GM19452 (cell line): ENCODE measurements around the gene RIC8B.

Experiments used
- ATAC-seq: cut with Tn5 transposase; IDR thresholded peaks from one replicate; pipeline ENCODE4 v1.9.1; 2021; ENCODE audit not compliant: unreplicated experiment

RIC8B gene

DNA sequence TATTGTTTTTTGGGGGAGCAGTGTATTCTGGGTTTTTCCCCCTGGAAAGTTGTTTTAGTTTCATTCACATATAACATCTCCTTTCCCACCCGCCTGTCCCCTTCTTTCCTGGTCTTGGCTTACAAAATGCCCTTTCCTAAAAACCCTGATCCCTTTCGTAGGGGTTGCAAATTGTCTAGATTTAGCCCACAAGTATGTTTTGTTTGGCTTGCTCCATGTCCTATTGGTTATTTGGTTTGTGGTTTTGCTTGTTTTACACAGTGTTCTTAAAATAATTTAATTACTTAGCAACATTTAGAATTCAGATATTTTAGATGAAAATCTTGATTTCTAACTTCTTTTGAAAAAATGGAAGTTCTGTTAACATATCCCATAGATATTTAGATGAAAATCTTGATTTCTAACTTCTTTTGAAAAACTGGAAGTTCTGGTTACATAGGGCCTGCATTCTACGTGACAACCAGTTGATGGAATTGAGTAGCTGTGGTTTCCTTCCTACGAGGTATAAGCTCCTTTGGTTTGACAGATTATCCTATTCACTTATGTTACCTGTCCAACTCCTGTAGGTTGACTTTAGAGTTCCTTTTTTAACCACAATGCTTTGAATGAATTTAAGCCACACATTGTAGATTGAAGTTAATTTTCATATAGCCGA is 92.1 kb downstream of the RIC8B start:
- ATAC-seq, result no peak

DNA sequence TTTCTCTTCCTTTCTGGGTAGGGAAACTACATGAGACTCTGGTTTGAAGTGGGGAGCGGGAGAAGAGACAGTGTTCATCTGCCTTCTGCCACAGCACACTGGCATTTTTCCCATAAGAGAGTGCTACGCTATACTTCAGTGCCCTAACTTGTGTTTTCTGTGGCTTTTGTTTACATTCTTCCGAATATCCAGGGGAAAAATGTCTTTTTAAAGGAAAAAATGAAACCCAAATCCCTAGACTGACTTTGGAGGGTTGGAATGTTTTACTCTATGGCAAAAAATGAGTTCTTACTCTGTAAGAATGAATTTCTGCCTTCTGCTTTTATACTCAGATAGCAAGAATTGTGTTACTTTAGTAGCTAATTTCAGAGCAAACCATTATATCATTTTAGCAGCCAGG is 93.2 kb downstream of the RIC8B start:
- no peak for ATAC-seq

DNA sequence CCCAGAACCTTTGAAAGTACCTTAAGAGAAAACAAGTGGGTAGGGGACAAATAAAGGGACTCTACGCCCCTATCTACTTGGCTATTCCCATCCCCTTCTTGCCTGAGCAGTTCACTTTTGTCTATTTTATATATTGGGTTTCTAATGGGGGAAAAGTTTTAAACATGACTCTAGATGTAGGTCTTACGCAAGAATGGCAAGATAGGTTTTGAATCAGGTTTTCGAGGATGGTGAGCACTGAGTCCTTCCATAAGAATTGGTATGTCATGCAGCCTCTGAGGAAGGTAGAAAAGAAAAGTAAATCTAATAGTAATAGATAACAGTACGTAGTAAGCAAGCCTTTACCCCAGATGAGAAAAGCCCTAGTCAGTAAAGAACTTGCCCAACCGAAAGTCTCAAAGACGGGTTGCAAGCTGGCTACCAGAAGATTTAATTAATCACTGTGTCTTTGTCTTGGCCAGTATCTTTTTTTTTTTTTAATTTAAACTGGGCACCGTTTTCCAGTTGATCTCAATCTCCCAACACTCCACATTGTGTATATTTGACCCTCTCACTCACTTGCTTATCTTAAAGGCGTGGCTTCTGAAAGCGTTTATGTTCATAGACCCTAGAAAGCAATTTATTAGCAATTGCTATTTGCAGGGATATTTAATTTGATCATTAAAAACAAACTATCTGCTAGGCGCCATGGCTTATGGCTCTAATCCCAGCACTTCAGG is 94.7 kb downstream of the RIC8B start:
- no peak for ATAC-seq

DNA sequence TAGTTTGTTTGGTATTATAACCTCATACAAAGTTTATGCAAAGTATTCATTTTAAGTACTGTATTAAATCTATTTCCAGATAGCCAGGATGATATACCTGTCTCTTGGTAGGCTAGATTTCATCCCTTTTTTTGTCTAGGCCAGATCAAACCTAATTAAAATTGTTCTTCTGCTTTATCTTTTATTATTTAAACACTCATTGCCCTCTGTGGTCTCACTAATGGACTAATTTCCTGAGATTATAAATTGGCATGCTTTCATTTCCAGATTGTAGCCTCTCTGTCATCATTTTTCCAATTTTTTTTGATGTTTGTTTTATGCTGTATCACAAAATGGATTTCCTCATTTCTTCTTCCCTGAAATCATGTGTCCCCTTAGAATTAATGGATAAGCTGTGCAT is 95.6 kb downstream of the RIC8B start:
- ATAC-seq, result no peak

DNA sequence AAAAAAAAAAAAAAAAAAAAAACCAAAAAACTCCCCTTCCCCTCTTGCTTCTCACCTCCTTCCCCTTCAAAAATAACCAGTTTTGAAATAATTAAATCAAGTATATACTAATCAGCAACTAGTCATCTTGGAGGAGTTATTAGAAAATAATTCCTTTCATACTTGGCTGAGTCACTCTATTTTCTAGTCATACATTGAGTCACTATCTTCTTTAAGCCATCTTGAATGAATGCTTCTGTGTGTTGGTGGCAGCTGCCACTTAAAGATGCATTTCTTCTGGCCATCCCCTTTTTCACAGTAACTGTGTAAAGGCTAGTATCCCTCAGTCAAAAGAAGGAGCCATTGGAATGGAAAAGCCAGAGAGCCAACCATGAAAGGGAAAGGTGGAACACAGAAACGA is 97.0 kb downstream of the RIC8B start:
- no peak for ATAC-seq

DNA sequence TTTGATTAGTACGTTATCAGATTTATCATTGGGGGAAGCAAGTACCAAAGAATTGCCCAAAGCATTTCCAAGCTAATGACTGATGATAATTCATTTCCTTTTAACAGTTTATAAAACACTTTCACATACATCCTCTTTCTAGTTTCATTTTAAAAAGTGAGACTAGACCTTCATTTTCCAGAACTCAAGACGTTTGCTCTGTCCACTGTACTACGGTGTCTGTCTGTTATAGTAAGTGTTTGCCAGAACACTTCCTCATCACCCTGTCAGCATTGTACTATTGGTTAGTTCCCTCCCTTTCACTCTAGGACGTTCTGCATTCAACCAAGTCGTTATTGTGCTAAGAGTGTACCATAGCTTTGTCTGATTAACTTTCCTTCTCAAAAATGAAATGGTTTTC is 99.5 kb downstream of the RIC8B start:
- ATAC-seq, result no peak

DNA sequence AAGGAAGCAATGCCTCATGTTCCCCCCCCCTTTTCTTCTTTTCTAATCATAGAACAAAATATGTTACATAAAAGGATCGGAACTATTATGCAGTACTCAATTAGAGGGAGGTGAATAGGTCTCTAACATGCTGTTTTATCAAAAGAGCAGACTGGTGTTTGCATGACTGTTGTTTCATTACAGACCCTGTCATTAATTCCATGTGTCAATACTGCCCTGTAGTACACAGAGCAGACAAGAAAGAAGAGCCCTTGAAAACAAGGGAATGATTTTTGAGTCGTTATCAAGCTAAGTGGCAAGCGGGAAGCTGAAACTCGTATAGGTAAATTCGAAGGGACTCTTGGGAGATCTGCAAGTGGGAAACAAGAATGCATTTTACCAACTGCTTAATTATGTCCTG is 104.3 kb downstream of the RIC8B start:
- ATAC-seq, result no peak

DNA sequence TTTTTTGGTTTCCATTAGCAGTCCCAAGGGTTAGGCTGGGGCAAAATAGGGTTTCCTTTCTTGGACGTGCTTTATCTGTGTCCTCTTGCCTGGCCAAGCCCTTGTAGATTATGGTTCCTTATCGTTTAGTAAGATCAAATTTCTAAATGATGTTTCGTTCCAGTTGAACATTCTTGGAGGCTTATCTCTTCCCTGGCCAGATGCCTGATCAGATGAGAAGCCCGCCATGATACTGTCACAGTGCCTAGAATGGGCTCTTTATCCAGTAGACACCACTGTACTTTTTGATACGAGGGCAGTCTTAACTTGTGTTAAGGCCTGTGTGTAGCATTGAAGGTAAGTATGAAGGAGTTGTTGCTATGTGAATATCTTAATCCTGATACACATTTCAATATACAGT is 105.1 kb downstream of the RIC8B start:
- no peak for ATAC-seq

DNA sequence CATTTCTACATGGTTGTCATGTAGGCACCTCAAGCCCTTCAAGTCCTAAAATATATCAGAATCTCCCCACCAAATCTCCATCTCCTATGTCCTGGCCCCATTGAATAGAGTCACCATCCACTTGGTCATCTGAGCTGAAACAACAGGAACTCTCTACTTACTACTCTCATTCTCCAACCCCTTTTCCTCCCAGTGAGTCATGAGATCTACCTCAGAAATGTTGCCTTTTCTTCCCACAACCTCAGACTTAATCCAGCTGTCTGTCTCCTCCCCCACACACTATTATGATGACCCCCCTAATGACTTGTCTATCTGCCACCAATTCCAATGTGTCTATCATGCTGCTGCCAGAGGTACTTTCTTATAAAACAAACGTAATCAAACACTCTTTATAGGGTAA is 108.9 kb downstream of the RIC8B start:
- no peak for ATAC-seq

DNA sequence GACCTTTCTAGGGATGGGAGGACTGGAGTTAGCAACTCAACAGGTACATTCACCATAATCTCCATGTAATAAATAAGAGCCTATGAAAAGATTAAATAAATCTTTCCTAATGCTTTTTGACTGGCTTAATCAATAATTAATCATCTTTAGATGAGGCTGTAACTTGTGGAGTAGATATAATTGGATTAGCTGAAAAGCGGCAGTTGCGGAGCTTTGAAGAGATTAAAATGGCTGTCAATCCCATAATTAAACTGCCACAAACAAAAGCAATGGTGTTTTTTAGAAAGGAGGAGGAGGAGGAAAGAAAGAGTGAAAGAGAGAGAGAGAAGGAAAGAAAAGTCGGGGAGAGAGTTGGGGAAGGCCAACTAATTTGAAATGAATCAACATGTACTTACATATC is 110.5 kb downstream of the RIC8B start:
- ATAC-seq, result no peak

DNA sequence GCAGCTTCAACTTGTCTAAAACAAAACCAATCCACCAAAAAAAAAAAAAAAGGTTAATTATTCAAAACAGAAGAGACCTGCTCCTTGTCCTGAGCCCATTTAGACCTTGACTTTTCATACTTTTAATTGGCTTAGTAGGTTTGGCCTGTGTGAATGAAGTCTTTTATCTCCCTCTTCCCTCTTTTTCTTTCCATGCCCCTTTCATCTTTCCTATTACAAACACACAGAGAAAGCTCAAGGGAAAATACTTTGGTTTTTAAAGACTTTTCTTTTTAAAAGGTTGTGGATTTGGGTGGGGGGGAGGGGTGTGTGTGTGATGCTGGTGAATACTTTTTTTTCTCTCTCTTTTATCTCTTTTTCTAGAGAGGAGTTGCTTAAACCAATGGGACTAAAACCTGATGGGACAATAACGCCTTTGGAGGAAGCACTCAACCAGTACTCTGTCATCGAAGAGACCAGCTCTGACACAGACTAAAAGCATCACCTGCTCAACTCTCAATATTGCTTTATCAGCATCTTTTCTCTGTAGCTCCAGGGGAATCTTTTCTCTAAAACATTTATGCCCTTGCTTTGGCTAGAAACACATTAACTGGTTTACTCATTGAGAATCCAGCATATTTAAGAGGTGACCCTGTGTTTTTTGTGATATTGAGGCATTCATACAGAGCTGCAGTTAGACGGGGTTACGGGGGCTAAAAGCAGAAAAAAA is 111.2 kb downstream of the RIC8B start:
- no peak for ATAC-seq

DNA sequence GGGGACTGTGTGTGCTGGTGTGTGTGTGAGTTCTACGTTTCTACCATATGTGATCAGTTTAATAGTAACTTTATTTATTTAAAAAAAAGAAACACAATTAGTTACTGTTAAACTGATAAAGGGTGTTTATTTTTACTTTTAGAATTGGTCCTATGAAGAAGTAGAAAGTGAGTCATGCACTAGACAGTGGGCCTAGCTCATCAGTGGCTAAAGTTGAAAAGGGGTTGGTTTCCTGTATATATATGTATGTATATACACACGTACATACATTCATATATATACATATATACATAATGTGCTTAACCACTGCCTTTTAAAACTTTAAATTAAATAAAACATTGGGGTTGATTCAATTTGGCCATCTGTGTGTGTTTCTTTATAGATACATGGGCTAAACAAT is 112.5 kb downstream of the RIC8B start:
- no peak for ATAC-seq

DNA sequence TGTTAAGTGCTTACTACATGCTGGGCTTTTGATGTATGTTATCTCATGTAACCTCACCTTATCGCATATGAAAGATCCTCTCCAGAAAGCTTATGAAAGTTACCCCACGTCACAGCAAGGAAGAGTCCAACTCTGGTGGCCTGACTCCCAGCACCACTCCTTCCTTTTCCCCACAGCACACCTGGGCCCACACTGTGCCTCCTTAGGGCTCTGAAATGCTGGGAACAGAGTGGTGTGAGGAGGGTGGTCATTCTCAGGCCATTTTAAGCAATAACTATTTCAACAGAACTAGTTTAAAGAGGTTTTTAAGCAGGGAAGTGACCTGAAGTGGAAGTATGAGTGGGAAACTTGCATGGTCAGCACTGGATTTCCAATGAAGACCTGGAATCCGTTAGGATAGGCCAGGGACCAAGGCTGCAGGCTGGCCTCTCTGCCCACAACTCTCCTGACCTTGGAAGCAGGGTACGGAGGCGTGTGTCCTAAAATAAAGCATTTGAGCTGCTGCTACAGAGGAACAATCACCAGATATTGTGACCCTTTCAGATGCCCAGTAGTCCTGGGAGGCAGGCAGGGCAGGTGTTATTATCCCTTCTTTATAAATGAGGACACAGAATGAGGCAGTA is 114.0 kb downstream of the RIC8B start:
- ATAC-seq, result no peak

DNA sequence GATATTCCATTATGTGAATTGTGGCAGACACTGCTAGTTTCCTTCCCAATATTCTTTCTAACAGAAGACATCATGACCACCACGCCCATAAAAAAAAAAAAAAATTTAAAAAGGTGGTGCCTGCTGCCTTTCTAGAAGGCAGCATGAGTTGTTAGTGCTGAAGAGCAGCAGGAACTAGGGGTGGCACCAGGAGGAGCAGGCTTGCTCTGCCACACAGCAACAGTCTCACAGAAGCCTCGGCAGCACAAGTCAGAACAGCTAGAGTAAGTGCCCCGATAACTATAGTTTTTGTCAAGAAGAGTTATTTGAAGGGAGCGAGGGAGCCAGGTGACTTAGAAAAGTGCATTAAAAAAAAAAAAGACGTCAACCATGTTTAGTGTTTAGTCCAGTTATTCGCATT is 114.8 kb downstream of the RIC8B start:
- no peak for ATAC-seq

DNA sequence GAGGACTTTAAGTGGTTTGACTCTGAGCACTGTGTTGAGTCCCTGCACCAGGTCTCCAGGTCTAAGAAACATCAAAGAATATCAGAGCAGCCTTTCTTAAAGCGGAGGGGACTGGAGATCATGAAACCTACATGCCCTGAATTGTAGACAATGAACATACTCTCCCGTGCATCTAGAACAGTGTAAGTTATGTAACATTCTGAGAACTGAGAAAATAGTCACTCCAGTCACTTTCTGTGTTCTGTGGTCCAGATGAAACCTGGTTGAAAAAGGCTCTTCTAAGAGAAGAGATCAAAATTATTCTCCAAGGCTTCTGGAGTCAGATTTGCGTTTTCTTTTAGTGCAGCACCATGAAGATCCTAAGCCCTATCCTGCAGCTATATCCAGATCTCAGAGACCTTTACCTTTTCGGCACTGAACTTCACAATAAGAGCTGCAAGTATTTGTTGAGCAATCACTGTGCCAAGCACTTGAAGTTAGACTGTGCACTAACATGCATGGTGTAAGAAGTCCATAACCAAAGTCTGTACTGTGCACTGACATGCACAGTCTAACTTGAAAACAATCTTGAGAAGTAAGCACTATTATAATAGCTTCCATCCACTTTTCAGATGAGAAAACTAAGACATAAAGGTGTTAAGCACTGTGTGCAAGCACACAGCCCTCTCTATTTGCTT is 115.6 kb downstream of the RIC8B start:
- no peak for ATAC-seq

DNA sequence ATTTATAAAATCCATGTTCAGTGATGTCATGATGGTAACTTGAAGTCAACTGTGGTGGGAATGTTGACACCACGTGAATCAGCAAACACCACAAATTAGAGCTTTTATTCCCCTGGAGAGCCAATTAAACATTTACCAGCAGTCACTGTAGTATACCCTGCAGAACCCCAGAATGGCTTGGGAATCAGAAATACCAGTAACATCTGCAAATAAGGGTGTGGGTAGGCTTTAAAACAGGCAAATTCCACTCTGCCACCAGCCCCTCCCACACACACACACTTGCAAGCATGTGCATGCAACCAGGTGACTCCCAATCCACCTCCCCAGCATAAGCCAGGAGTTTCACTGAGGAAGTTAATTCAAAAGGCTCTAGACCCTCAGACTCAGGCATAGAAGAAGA is 117.6 kb downstream of the RIC8B start:
- ATAC-seq, result no peak

DNA sequence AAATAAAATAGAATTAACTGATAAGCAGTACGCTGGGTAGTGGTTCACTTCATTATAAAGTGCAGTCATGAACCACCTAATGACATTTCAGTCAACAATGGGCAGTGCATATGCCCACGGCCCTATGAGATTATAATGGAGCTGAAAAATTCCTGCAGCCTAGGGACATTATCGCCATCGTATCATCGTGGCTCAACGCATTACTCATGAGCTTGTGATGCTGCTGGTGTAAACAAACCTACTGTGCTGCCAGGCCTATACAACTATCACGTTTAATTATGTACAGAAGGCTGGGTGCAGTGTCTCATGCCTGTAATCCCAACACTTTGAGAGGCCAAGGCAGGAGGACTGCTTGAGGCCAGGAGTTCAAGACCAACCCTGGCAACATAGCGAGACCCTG is 119.0 kb downstream of the RIC8B start:
- no peak for ATAC-seq

DNA sequence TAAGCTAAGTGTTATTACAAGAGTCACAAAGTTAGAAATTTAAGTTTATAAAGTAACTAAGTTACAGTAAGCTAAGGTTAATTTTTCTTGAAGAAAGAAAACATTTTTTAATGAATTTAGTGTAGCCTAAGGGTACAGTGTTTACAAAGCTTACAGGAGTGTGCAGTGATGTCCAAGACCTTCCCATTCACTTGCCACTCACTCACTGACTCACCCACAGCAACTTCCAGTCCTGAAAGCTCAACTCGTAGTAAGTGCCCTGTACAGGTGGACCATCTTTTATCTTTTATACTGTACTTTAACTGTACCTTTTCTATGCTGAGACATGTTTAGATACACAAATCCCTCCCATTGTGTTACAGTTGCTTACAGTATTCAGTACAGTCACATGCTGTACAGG is 120.3 kb downstream of the RIC8B start:
- ATAC-seq, result no peak

DNA sequence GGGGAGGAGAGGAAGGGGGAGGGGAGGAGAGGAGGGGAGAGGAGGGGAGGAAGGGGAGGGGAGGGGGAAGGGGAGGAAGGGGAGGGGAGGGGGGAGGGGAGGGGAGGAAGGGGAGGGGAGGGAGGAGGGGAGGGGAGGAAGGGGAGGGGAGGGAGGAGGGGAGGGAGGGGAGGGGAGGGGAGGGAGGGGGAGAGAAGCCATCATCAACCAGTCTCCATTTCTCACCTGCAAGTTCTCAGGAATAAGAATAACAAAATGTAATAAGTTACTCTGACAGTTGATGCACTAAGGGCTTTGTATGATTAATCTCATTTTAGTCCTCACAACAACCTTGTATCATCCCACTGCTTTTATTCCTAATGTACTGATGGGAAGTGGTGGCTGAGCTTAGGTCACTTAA is 122.1 kb downstream of the RIC8B start:
- no peak for ATAC-seq

DNA sequence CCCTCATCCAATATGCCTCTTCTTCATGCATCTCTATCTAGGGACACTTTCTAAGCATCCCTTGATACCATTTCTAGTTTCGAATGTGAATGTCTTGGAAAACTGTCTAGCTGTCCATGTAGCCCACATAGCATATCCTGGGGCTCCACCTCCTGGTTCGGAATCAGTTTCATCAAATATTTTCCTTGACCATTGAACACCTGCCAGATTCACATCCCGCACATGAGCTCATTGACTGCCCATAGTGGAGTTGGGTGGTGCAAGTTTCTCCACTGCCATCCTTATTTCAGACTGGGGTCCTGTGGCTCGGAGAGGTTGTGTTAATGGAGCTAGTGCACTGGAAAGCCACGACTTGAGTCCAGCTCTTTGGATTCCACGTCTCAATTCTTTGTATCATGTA is 122.6 kb downstream of the RIC8B start:
- no peak for ATAC-seq
